PC-3 (cell line): ENCODE data around the gene STXBP6. TPM values are rescaled to one million over a fixed set of nuclear protein-coding genes. Genes with fewer than 3 reads are reported as not detected.

Experiments
- ATAC-seq: fragments of 200-7000 bp; cut with Tn5 transposase; 2 replicates; pipeline ENCODE4 v1.9.1; 2020; ENCODE audit warnings: mild to moderate bottlenecking, moderate library complexity
- BruUV-seq: library from RNA; stranded (reverse); fragments of 400-500 nt; replicated peaks from 2 replicates; lab custom pipeline; 2021; lab: Mats Ljungman, UMichigan
- CTCF ChIA-PET: fragments of 300-600 bp; sonication (Branson Sonifier 250); formaldehyde crosslinking; loops from one replicate; lab custom pipeline; 2022; ENCODE audit warnings: antibody characterized with exemption; lab: Charles Lee
- POLR2A ChIA-PET: fragments of 300-600 bp; sonication (Branson Sonifier 250); formaldehyde crosslinking; loops from one replicate; lab custom pipeline; 2022; ENCODE audit warnings: antibody characterized with exemption; ENCODE audit not compliant: unreplicated experiment; lab: Charles Lee
- DNase-seq: peaks from one replicate; pipeline ENCODE4 v3.0.0-alpha.2; 2015
- H2AFZ ChIP-seq: fragments of 300-600 bp; sonication (generic); 2 replicates; pipeline ENCODE4 v1.6.0; 2016; ENCODE audit warnings: antibody characterized with exemption, low read length
- H3F3A ChIP-seq: fragments of 300-600 bp; sonication (generic); one replicate; pipeline ENCODE4 v1.6.0; 2017; ENCODE audit warnings: antibody characterized with exemption, low read length, control low read depth, mild to moderate bottlenecking; ENCODE audit not compliant: unreplicated experiment
- H3K27ac ChIP-seq: fragments of 300-600 bp; sonication (generic); 2 replicates; pipeline ENCODE4 v1.5.1; 2016; ENCODE audit warnings: mild to moderate bottlenecking, low read length
- H3K27me3 ChIP-seq: fragments of 300-600 bp; sonication (generic); 2 replicates; pipeline ENCODE4 v1.6.1; 2016; ENCODE audit warnings: low read length, mixed read lengths
- H3K36me3 ChIP-seq: fragments of 300-600 bp; sonication (generic); 2 replicates; pipeline ENCODE4 v1.6.1; 2016; ENCODE audit warnings: low read depth, mixed run types, low read length, mixed read lengths
- H3K4me1 ChIP-seq: fragments of 300-600 bp; sonication (generic); 2 replicates; pipeline ENCODE4 v1.5.1; 2016; ENCODE audit warnings: low read length; ENCODE audit not compliant: insufficient read depth
- H3K4me2 ChIP-seq: fragments of 300-600 bp; sonication (generic); 2 replicates; pipeline ENCODE4 v1.6.0; 2016; ENCODE audit warnings: low read length
- H3K4me3 ChIP-seq: fragments of 300-600 bp; sonication (generic); 2 replicates; pipeline ENCODE4 v1.5.1; 2016; ENCODE audit warnings: mild to moderate bottlenecking, low read length, mixed read lengths
- H3K79me2 ChIP-seq: fragments of 300-600 bp; sonication (generic); 2 replicates; pipeline ENCODE4 v1.6.1; 2017; ENCODE audit warnings: low read length, mixed read lengths
- H3K9ac ChIP-seq: fragments of 300-600 bp; sonication (generic); 2 replicates; pipeline ENCODE4 v1.6.0; 2016; ENCODE audit warnings: mild to moderate bottlenecking, low read length
- H3K9me2 ChIP-seq: fragments of 300-600 bp; sonication (generic); replicated peaks from 2 replicates; pipeline ENCODE4 v1.6.1; 2016; ENCODE audit warnings: mixed run types, low read length, mixed read lengths
- H3K9me3 ChIP-seq: fragments of 300-600 bp; sonication (generic); 2 replicates; pipeline ENCODE4 v1.6.1; 2016; ENCODE audit warnings: low read length, mixed read lengths
- H4K20me1 ChIP-seq: fragments of 300-600 bp; sonication (generic); 2 replicates; pipeline ENCODE4 v1.6.1; 2016; ENCODE audit warnings: low read length, mixed read lengths
- EZH2 ChIP-seq: fragments of 300-600 bp; sonication (generic); IDR thresholded peaks from one replicate; pipeline ENCODE4 v1.6.1; 2017; ENCODE audit warnings: antibody characterized with exemption, mild to moderate bottlenecking, low read length; ENCODE audit not compliant: unreplicated experiment
- EZH2phosphoT487 ChIP-seq: fragments of 300-600 bp; sonication (generic); IDR thresholded peaks from 2 replicates; pipeline ENCODE4 v1.6.1; 2018; ENCODE audit warnings: mild to moderate bottlenecking, antibody characterized with exemption, low read length, borderline replicate concordance
- intact Hi-C: fragments of 100-400 bp; cut with micrococcal nuclease; formaldehyde crosslinking; loops from 2 replicates; pipeline ENCODE4 v1.9.0; 2023
- total RNA-seq: library from RNA; depleted of rRNA; stranded (reverse); fragments of >200 nt; gene quantifications from 2 replicates; pipeline ENCODE4 v1.2.3, GENCODE V29; 2014
- TF ChIP-seq, protein P1 (sequence below): fragments of 300-600 bp; sonication (generic); conservative IDR thresholded peaks from 2 replicates; pipeline ENCODE4 v1.5.1; 2017; ENCODE audit warnings: antibody characterized with exemption, low read depth, mild to moderate bottlenecking, low read length

The STXBP6 gene
- total RNA-seq, 1 experiment from 2014 or later, result 0.40 TPM

DNA sequence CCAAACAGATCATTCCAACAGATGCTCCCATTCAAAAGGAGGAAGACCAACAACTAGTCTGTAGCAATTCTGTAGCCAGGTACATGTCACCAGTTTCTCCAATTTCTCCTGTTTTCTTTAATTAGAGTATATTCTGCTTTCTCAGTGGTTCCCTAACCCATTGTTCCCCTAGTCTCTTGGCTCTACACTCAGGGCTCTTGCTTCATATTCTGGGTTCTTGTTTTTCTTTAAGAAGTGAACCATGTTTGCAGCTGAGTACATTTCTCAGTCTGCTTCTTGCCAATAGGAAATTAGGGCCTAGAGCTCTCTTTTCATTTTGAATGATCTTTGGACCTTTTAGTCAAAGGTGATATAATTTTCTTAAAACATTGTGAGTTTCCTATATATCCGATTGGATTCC lies 29.4 kb upstream of the STXBP6 start:
- no peak overlapping the region for H3K4me3 ChIP-seq
- H3K9me2 ChIP-seq, result no peaks in the 10 kb centered on the region
- no peak overlapping the region for H3K4me2 ChIP-seq
- H3K36me3 ChIP-seq, result no peaks in the 10 kb centered on the region
- H3K27ac ChIP-seq, result no peak overlapping the region
- H3K9me3 ChIP-seq, result no peaks in the 10 kb centered on the region
- ChIA-PET POLR2A (no interaction called here), CTCF (no interaction called here)
- H4K20me1 ChIP-seq, result no peaks in the 10 kb centered on the region
- no peaks in the 10 kb centered on the region for H3K27me3 ChIP-seq
- TF ChIP-seq EZH2phosphoT487 (no peak), EZH2 (no peak)
- TF ChIP-seq, protein P1, sequence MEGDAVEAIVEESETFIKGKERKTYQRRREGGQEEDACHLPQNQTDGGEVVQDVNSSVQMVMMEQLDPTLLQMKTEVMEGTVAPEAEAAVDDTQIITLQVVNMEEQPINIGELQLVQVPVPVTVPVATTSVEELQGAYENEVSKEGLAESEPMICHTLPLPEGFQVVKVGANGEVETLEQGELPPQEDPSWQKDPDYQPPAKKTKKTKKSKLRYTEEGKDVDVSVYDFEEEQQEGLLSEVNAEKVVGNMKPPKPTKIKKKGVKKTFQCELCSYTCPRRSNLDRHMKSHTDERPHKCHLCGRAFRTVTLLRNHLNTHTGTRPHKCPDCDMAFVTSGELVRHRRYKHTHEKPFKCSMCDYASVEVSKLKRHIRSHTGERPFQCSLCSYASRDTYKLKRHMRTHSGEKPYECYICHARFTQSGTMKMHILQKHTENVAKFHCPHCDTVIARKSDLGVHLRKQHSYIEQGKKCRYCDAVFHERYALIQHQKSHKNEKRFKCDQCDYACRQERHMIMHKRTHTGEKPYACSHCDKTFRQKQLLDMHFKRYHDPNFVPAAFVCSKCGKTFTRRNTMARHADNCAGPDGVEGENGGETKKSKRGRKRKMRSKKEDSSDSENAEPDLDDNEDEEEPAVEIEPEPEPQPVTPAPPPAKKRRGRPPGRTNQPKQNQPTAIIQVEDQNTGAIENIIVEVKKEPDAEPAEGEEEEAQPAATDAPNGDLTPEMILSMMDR, result no peak
- no peak for DNase-seq
- no peaks in the 10 kb centered on the region for H3K79me2 ChIP-seq
- H3K9ac ChIP-seq, result no peak overlapping the region
- H3F3A ChIP-seq, result no peaks in the 10 kb centered on the region
- H2AFZ ChIP-seq, result no peak overlapping the region
- no peaks in the 10 kb centered on the region for H3K4me1 ChIP-seq
- BruUV-seq, result no TSS peak
- no peak for ATAC-seq
- intact Hi-C loops, result no loop called here

DNA sequence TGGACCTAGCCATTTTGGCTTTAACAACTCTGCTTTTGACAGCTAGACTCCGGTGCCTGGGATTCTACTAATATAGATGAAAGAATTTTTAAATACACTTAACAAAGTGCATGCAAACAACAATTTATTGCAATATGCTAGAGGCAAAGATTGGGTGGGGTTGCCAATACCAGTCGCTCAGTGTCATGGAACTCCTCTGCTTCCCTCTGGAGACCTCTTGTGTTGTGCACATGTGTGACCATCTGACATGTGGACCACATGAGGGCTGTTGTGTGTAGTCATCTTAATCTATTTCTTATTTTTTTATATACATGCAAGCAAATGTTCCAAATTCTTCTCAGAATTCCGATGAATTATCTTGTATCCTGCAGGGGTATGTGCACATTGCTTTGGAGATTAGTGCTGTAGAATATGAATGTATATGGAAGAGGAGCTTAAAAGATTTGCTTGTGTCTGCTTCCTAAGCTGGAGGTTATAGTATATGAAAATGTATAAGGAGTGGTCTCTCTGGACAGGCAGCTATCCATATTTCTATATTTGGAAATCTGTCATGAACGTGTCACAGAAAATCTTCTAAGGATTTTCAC lies 24.2 kb upstream of the STXBP6 start:
- BruUV-seq, result no TSS peak
- Histone ChIP-seq H3K27ac (no peak overlapping the region), H3F3A (no peaks in the 10 kb centered on the region), H3K79me2 (no peaks in the 10 kb centered on the region), H3K36me3 (no peaks in the 10 kb centered on the region), H4K20me1 (no peaks in the 10 kb centered on the region), H3K27me3 (no peaks in the 10 kb centered on the region), H3K4me3 (no peak overlapping the region), H3K4me1 (no peaks in the 10 kb centered on the region), H2AFZ (no peak overlapping the region), H3K9me3 (no peaks in the 10 kb centered on the region), H3K4me2 (no peak overlapping the region), H3K9ac (no peak overlapping the region), H3K9me2 (no peaks in the 10 kb centered on the region)
- POLR2A ChIA-PET, result no interaction called here
- no peak for ATAC-seq
- DNase-seq, result no peak
- TF ChIP-seq EZH2phosphoT487, result no peak
- TF ChIP-seq, protein P1, result no peak
- no peak for TF ChIP-seq EZH2
- CTCF ChIA-PET, result no interaction called here
- intact Hi-C loops, result no loop called here

DNA sequence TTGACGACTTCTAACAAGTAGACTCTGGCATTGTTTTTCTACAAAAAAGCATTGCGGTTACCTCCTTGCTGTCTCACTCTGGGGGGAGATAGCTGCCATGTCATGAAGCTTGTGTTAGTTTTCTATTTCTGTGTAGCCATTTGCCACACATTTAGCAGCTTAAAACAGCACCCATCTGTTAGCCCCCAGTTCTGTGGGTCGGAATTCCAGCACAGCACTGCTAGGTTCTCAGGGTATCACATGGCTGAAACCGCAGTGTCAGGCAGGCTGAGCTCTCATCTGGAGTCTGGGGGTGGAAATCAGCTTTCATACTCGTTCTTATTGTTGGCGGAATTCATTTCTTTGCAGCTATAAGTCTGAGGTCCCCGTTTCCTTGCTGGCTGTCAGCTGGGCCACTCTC lies 19.9 kb upstream of the STXBP6 start:
- Histone ChIP-seq H3K36me3 (no peaks in the 10 kb centered on the region), H3K4me3 (no peak overlapping the region), H4K20me1 (no peaks in the 10 kb centered on the region), H3F3A (no peaks in the 10 kb centered on the region), H3K9me3 (no peaks in the 10 kb centered on the region), H3K4me2 (no peak overlapping the region), H3K4me1 (no peaks in the 10 kb centered on the region), H3K9me2 (no peaks in the 10 kb centered on the region), H3K9ac (no peak overlapping the region), H3K27ac (no peak overlapping the region), H3K79me2 (no peaks in the 10 kb centered on the region), H2AFZ (no peak overlapping the region), H3K27me3 (no peaks in the 10 kb centered on the region)
- no peak for ATAC-seq
- no peak for DNase-seq
- POLR2A ChIA-PET, result no interaction called here
- CTCF ChIA-PET, result no interaction called here
- intact Hi-C loops, result no loop called here
- TF ChIP-seq, protein P1, result no peak
- TF ChIP-seq EZH2 (no peak), EZH2phosphoT487 (no peak)
- BruUV-seq, result no TSS peak
